ENCODE results near the gene LIPG. TPM values are rescaled to one million over a fixed set of nuclear protein-coding genes. Genes with fewer than 3 reads are reported as not detected.

Gene LIPG
- total RNA-seq, 1 experiment from 2014 or later = 8.4 TPM

- Histone ChIP-seq H3K27ac (ENCODE audit: low read depth, low read length, poor library complexity, severe bottlenecking) (no peak overlapping the region), H3K4me3 (ENCODE audit: low read depth, low read length, poor library complexity, severe bottlenecking) (no peak overlapping the region), H3K9me3 (ENCODE audit: low read depth, low read length, poor library complexity, severe bottlenecking) (no peaks in the 10 kb centered on the region), H3K36me3 (ENCODE audit: insufficient read depth, low read length, poor library complexity, severe bottlenecking) (no peaks in the 10 kb centered on the region), H3K27me3 (replicated peaks; ENCODE audit: insufficient read depth, low read depth, low read length, poor library complexity) (no peaks in the 10 kb centered on the region), H3K4me1 (ENCODE audit: insufficient read depth, low read length, poor library complexity, severe bottlenecking) (no peaks in the 10 kb centered on the region)
- no peak for DNase-seq (ENCODE audit: low spot score)
- TF ChIP-seq CTCF (conservative IDR thresholded peaks at IDR 0.05; ENCODE audit: low read depth, low read length) (no peak), EZH2 (IDR thresholded peaks at IDR 0.05; ENCODE audit: borderline replicate concordance, low read depth, low read length, poor library complexity, severe bottlenecking) (no peak)
- ChIA-PET CTCF (interaction anchor here (0.5 kb wide), 1 partner anchor 68 kb away, joined by 9 read pairs; no protein-coding TSS in a partner anchor), POLR2A (ENCODE audit: low non-redundant PET) (no interaction called here)
- no TSS peak for BruUV-seq (replicated peaks)
- intact Hi-C loops (cut with micrococcal nuclease; ENCODE audit: unreplicated experiment) = loop anchor here (10.0 kb wide), 1 partner anchor 197 kb away; no protein-coding TSS in a partner anchor
Measured at GRCh38 chr18:49527631-49528327, 34.1 kb upstream of the LIPG start.

- TF ChIP-seq CTCF (conservative IDR thresholded peaks at IDR 0.05; ENCODE audit: low read depth, low read length) (no peak), EZH2 (IDR thresholded peaks at IDR 0.05; ENCODE audit: borderline replicate concordance, low read depth, low read length, poor library complexity, severe bottlenecking) (no peak)
- Histone ChIP-seq H3K9me3 (ENCODE audit: low read depth, low read length, poor library complexity, severe bottlenecking) (peaks cover 1% of the 10 kb centered on the region), H3K4me3 (ENCODE audit: low read depth, low read length, poor library complexity, severe bottlenecking) (no peak overlapping the region), H3K4me1 (ENCODE audit: insufficient read depth, low read length, poor library complexity, severe bottlenecking) (no peaks in the 10 kb centered on the region), H3K27me3 (replicated peaks; ENCODE audit: insufficient read depth, low read depth, low read length, poor library complexity) (no peaks in the 10 kb centered on the region), H3K27ac (ENCODE audit: low read depth, low read length, poor library complexity, severe bottlenecking) (no peak overlapping the region), H3K36me3 (ENCODE audit: insufficient read depth, low read length, poor library complexity, severe bottlenecking) (no peaks in the 10 kb centered on the region)
- POLR2A ChIA-PET (ENCODE audit: low non-redundant PET) = no interaction called here
- CTCF ChIA-PET = no interaction called here
- intact Hi-C loops (cut with micrococcal nuclease; ENCODE audit: unreplicated experiment) = loop anchor here (10.0 kb wide), 1 partner anchor 195 kb away; no protein-coding TSS in a partner anchor
- BruUV-seq (replicated peaks) = no TSS peak
- no peak for DNase-seq (ENCODE audit: low spot score)
Measured at GRCh38 chr18:49529596-49529995, 32.3 kb upstream of the LIPG start.

- no peak for DNase-seq (ENCODE audit: low spot score)
- Histone ChIP-seq H3K9me3 (ENCODE audit: low read depth, low read length, poor library complexity, severe bottlenecking) (peaks cover 5% of the 10 kb centered on the region), H3K36me3 (ENCODE audit: insufficient read depth, low read length, poor library complexity, severe bottlenecking) (no peaks in the 10 kb centered on the region), H3K27me3 (replicated peaks; ENCODE audit: insufficient read depth, low read depth, low read length, poor library complexity) (no peaks in the 10 kb centered on the region), H3K4me1 (ENCODE audit: insufficient read depth, low read length, poor library complexity, severe bottlenecking) (no peaks in the 10 kb centered on the region), H3K4me3 (ENCODE audit: low read depth, low read length, poor library complexity, severe bottlenecking) (no peak overlapping the region), H3K27ac (ENCODE audit: low read depth, low read length, poor library complexity, severe bottlenecking) (no peak overlapping the region)
- intact Hi-C loops (cut with micrococcal nuclease; ENCODE audit: unreplicated experiment) = no loop called here
- TF ChIP-seq EZH2 (IDR thresholded peaks at IDR 0.05; ENCODE audit: borderline replicate concordance, low read depth, low read length, poor library complexity, severe bottlenecking) (no peak), CTCF (conservative IDR thresholded peaks at IDR 0.05; ENCODE audit: low read depth, low read length) (no peak)
- ChIA-PET POLR2A (ENCODE audit: low non-redundant PET) (no interaction called here), CTCF (no interaction called here)
- no TSS peak for BruUV-seq (replicated peaks)
Measured at GRCh38 chr18:49531678-49532153, 30.1 kb upstream of the LIPG start.
